Activated B cell treated with CpG ODN at 0.5 μM for 24 hours (primary cell): ENCODE measurements around the gene HS3ST3B1. TPM values are rescaled to one million over a fixed set of nuclear protein-coding genes. Genes with fewer than 3 reads are reported as not detected.

Experiments used
- ATAC-seq: fragments of 200-7000 bp; cut with Tn5 transposase; one replicate; pipeline ENCODE4 v1.10.0; 2021; ENCODE audit warnings: low read depth, mild to moderate bottlenecking, moderate library complexity
- CTCF ChIA-PET: fragments of 350-600 bp; sonication (Branson Sonifier 250); formaldehyde crosslinking; loops from one replicate; lab custom pipeline; 2021; ENCODE audit warnings: antibody characterized with exemption; lab: Charles Lee
- POLR2A ChIA-PET: fragments of 350-600 bp; sonication (Branson Sonifier 250); formaldehyde crosslinking; loops from one replicate; lab custom pipeline; 2021; ENCODE audit warnings: antibody characterized with exemption; lab: Charles Lee
- DNase-seq: peaks from one replicate; pipeline ENCODE4 v3.0.0; 2022
- H3K27ac Mint-ChIP-seq: one replicate; pipeline ENCODE4 v1.8.0; 2020; ENCODE audit warnings: mixed read lengths
- H3K27me3 Mint-ChIP-seq: one replicate; pipeline ENCODE4 v1.8.0; 2021; ENCODE audit warnings: mixed read lengths
- H3K36me3 Mint-ChIP-seq: one replicate; pipeline ENCODE4 v1.8.0; 2021; ENCODE audit warnings: low read depth, mixed read lengths
- H3K4me1 Mint-ChIP-seq: one replicate; pipeline ENCODE4 v1.8.0; 2021; ENCODE audit warnings: mixed read lengths
- H3K4me3 Mint-ChIP-seq: one replicate; pipeline ENCODE4 v1.8.0; 2020; ENCODE audit warnings: mild to moderate bottlenecking, mixed read lengths
- H3K9me3 Mint-ChIP-seq: one replicate; pipeline ENCODE4 v1.8.0; 2020; ENCODE audit warnings: mixed read lengths
- CTCF ChIP-seq: fragments of 200-600 bp; IDR thresholded peaks from one replicate; pipeline ENCODE4 v1.8.0; 2022; ENCODE audit warnings: antibody characterized with exemption, mild to moderate bottlenecking
- intact Hi-C: fragments of 100-400 bp; cut with micrococcal nuclease; formaldehyde crosslinking; loops from one replicate; pipeline ENCODE4 v1.15.1; 2024
- total RNA-seq: library from RNA; stranded (reverse); gene quantifications from 2 replicates; pipeline ENCODE4 v1.2.3, GENCODE V29; 2022

HS3ST3B1 gene
- total RNA-seq, 1 donor from 2014 or later, result 3.3 TPM

- H3K4me3 Mint-ChIP-seq, result no peak overlapping the region
- no peaks in the 10 kb centered on the region for H3K9me3 Mint-ChIP-seq
- POLR2A ChIA-PET, result no interaction called here
- ATAC-seq, result no peak
- intact Hi-C loops, result no loop called here
- H3K36me3 Mint-ChIP-seq, result no peaks in the 10 kb centered on the region
- TF ChIP-seq CTCF, result no peak
- no peaks in the 10 kb centered on the region for H3K27me3 Mint-ChIP-seq
- H3K27ac Mint-ChIP-seq, result no peak overlapping the region
- CTCF ChIA-PET, result no interaction called here
- DNase-seq, result no peak
- peaks cover 5% of the 10 kb centered on the region for H3K4me1 Mint-ChIP-seq
These were observed 31.1 kb downstream of the HS3ST3B1 start for GRCh38 chr17:14331982-14332298.

- Mint-ChIP-seq H3K4me1 (peaks cover 7% of the 10 kb centered on the region), H3K36me3 (no peaks in the 10 kb centered on the region), H3K9me3 (no peaks in the 10 kb centered on the region), H3K4me3 (no peak overlapping the region), H3K27ac (no peak overlapping the region), H3K27me3 (no peaks in the 10 kb centered on the region)
- no peak for ATAC-seq
- no peak for TF ChIP-seq CTCF
- intact Hi-C loops, result no loop called here
- DNase-seq, result no peak
- ChIA-PET POLR2A (no interaction called here), CTCF (no interaction called here)
These were observed 31.4 kb downstream of the HS3ST3B1 start for GRCh38 chr17:14332331-14332730.

- Mint-ChIP-seq H3K27me3 (no peaks in the 10 kb centered on the region), H3K27ac (no peak overlapping the region), H3K36me3 (no peaks in the 10 kb centered on the region), H3K9me3 (no peaks in the 10 kb centered on the region), H3K4me3 (no peak overlapping the region), H3K4me1 (peaks cover 12% of the 10 kb centered on the region)
- TF ChIP-seq CTCF, result no peak
- CTCF ChIA-PET, result no interaction called here
- intact Hi-C loops, result no loop called here
- DNase-seq (no peak), ATAC-seq (no peak)
- POLR2A ChIA-PET, result interaction anchor here (1.0 kb wide), 1 partner anchor 18 kb away, joined by 3 read pairs; no protein-coding TSS in a partner anchor
These were observed 32.6 kb downstream of the HS3ST3B1 start for GRCh38 chr17:14333506-14333905.

GRCh38 chr17:14334276-14334840 lies 33.5 kb downstream of the HS3ST3B1 start:
- ChIA-PET POLR2A (interaction anchor here (1.0 kb wide), 1 partner anchor 17 kb away, joined by 3 read pairs; no protein-coding TSS in a partner anchor), CTCF (interaction anchor here (1.3 kb wide), 1 partner anchor 25 kb away, joined by 3 read pairs; no protein-coding TSS in a partner anchor)
- Mint-ChIP-seq H3K4me1 (peaks cover 12% of the 10 kb centered on the region), H3K27ac (no peak overlapping the region), H3K27me3 (peaks cover 4% of the 10 kb centered on the region), H3K4me3 (no peak overlapping the region), H3K36me3 (no peaks in the 10 kb centered on the region), H3K9me3 (no peaks in the 10 kb centered on the region)
- TF ChIP-seq CTCF, result no peak
- intact Hi-C loops, result no loop called here
- no peak for ATAC-seq
- DNase-seq, result no peak

GRCh38 chr17:14334919-14335318 lies 34.0 kb downstream of the HS3ST3B1 start:
- peaks cover 4% of the 10 kb centered on the region for H3K27me3 Mint-ChIP-seq
- H3K4me3 Mint-ChIP-seq, result no peak overlapping the region
- intact Hi-C loops, result no loop called here
- TF ChIP-seq CTCF, result no peak
- POLR2A ChIA-PET, result no interaction called here
- CTCF ChIA-PET, result interaction anchor here (1.3 kb wide), 1 partner anchor 25 kb away, joined by 3 read pairs; no protein-coding TSS in a partner anchor
- H3K27ac Mint-ChIP-seq, result no peak overlapping the region
- no peak for ATAC-seq
- H3K4me1 Mint-ChIP-seq, result peaks cover 12% of the 10 kb centered on the region
- H3K9me3 Mint-ChIP-seq, result no peaks in the 10 kb centered on the region
- DNase-seq, result no peak
- H3K36me3 Mint-ChIP-seq, result no peaks in the 10 kb centered on the region
